IMR-90 (cell line): ENCODE data around the gene TANK. TPM values are rescaled to one million over a fixed set of nuclear protein-coding genes. Genes with fewer than 3 reads are reported as not detected.

Experiments
- ATAC-seq: fragments of 200-7000 bp; cut with Tn5 transposase; 2 replicates; pipeline ENCODE4 v1.9.1; 2020; ENCODE audit warnings: low read depth, mild to moderate bottlenecking, moderate library complexity
- BruUV-seq: library from RNA; stranded (reverse); fragments of 400-500 nt; replicated peaks from 2 replicates; lab custom pipeline; 2021; lab: Mats Ljungman, UMichigan
- CTCF ChIA-PET: fragments of 300-600 bp; formaldehyde crosslinking; extraction: SDS; loops from one replicate; lab custom pipeline; 2021; ENCODE audit warnings: antibody characterized with exemption; lab: Yijun Ruan, JAX
- POLR2A ChIA-PET: fragments of 300-600 bp; sonication (Branson Sonifier 250); formaldehyde crosslinking; loops from one replicate; lab custom pipeline; 2022; ENCODE audit warnings: antibody characterized with exemption; ENCODE audit not compliant: unreplicated experiment; lab: Charles Lee
- DNase-seq: peaks from one replicate; pipeline ENCODE4 v3.0.0; 2013
- H2AFZ ChIP-seq: replicated peaks from 2 replicates; pipeline ENCODE3; 2013; ENCODE audit warnings: low read length, mild to moderate bottlenecking; ENCODE audit not compliant: poor library complexity
- H2AK5ac ChIP-seq: 2 replicates; pipeline ENCODE4 v1.6.1; 2013; ENCODE audit warnings: low read depth, low read length, inconsistent platforms
- H2AK9ac ChIP-seq: replicated peaks from 2 replicates; pipeline ENCODE3; 2013; ENCODE audit warnings: mild to moderate bottlenecking, low read depth, low read length, moderate library complexity; ENCODE audit not compliant: poor library complexity
- H2BK120ac ChIP-seq: 2 replicates; pipeline ENCODE4 v1.6.1; 2013; ENCODE audit warnings: low read depth, low read length, inconsistent platforms
- H2BK15ac ChIP-seq: 3 replicates; pipeline ENCODE4 v1.6.1; 2013; ENCODE audit warnings: low read depth, low read length, inconsistent platforms
- H2BK20ac ChIP-seq: 2 replicates; pipeline ENCODE4 v1.6.1; 2013; ENCODE audit warnings: low read depth, mild to moderate bottlenecking, inconsistent platforms, low read length, moderate library complexity
- H2BK5ac ChIP-seq: 2 replicates; pipeline ENCODE4 v1.6.1; 2013; ENCODE audit warnings: mild to moderate bottlenecking, low read depth, low read length, inconsistent platforms; ENCODE audit not compliant: poor library complexity, severe bottlenecking
- H3K14ac ChIP-seq: replicated peaks from 2 replicates; pipeline ENCODE4 v1.6.1; 2013; ENCODE audit warnings: low read depth, low read length, inconsistent platforms
- H3K18ac ChIP-seq: 2 replicates; pipeline ENCODE4 v1.6.1; 2013; ENCODE audit warnings: low read depth, low read length, control low read depth
- H3K23ac ChIP-seq: 2 replicates; pipeline ENCODE4 v1.6.1; 2013; ENCODE audit warnings: low read depth, low read length, inconsistent platforms
- H3K27ac ChIP-seq: 2 replicates; pipeline ENCODE4 v1.5.1; 2013; ENCODE audit warnings: mild to moderate bottlenecking, control low read depth, low read length; ENCODE audit not compliant: insufficient read depth
- H3K27me3 ChIP-seq: 2 replicates; pipeline ENCODE4 v1.6.1; 2013; ENCODE audit warnings: low read length; ENCODE audit not compliant: control insufficient read depth, insufficient read depth
- H3K36me3 ChIP-seq: 2 replicates; pipeline ENCODE4 v1.6.1; 2013; ENCODE audit warnings: low read length, mixed read lengths; ENCODE audit not compliant: control insufficient read depth, insufficient read depth
- H3K4ac ChIP-seq: 2 replicates; pipeline ENCODE4 v1.6.1; 2013; ENCODE audit warnings: low read depth, low read length, inconsistent platforms
- H3K4me1 ChIP-seq: 2 replicates; pipeline ENCODE4 v1.6.1; 2013; ENCODE audit warnings: low read length, mixed read lengths; ENCODE audit not compliant: control insufficient read depth, insufficient read depth
- H3K4me2 ChIP-seq: 2 replicates; pipeline ENCODE4 v1.6.1; 2013; ENCODE audit warnings: low read depth, mild to moderate bottlenecking, control low read depth, low read length, moderate library complexity
- H3K4me3 ChIP-seq: 2 replicates; pipeline ENCODE4 v1.5.1; 2013; ENCODE audit warnings: low read depth, mild to moderate bottlenecking, control low read depth, low read length, moderate library complexity; ENCODE audit not compliant: insufficient read depth
- H3K56ac ChIP-seq: 2 replicates; pipeline ENCODE4 v1.6.1; 2013; ENCODE audit warnings: low read length, inconsistent platforms; ENCODE audit not compliant: insufficient read depth; ENCODE audit errors: extremely low read depth
- H3K79me1 ChIP-seq, 2 experiments: 2 replicates each; pipeline ENCODE4 v1.6.1; 2013; ENCODE audit warnings: low read length in 2 of 2, inconsistent platforms in 1 of 2, low read depth in 1 of 2
- H3K9ac ChIP-seq: 2 replicates; pipeline ENCODE4 v1.6.1; 2013; ENCODE audit warnings: low read depth, low read length, control low read depth
- H3K9me1 ChIP-seq: 2 replicates; pipeline ENCODE4 v1.6.1; 2013; ENCODE audit warnings: low read length, inconsistent platforms; ENCODE audit not compliant: insufficient read depth
- H3K9me3 ChIP-seq: 2 replicates; pipeline ENCODE4 v1.6.1; 2013; ENCODE audit warnings: low read length; ENCODE audit not compliant: control insufficient read depth, insufficient read depth
- H4K20me1 ChIP-seq: 2 replicates; pipeline ENCODE4 v1.6.1; 2013; ENCODE audit warnings: low read length, inconsistent platforms; ENCODE audit not compliant: insufficient read depth
- H4K5ac ChIP-seq: 2 replicates; pipeline ENCODE4 v1.6.1; 2013; ENCODE audit warnings: mild to moderate bottlenecking, low read depth, low read length, control low read depth
- H4K8ac ChIP-seq, 2 experiments: 2 replicates each; pipeline ENCODE4 v1.6.1; 2013; ENCODE audit warnings: low read depth in 2 of 2, low read length in 2 of 2, control low read depth in 1 of 2, inconsistent platforms in 1 of 2
- H4K91ac ChIP-seq: 2 replicates; pipeline ENCODE4 v1.6.1; 2013; ENCODE audit warnings: low read depth, low read length, inconsistent platforms; ENCODE audit not compliant: insufficient read depth
- CHD1 ChIP-seq: IDR thresholded peaks from 2 replicates; pipeline ENCODE4 v1.6.1; 2012; ENCODE audit warnings: low read depth, low read length, improper control_type of control experiment
- MAFK ChIP-seq: IDR thresholded peaks from 2 replicates; pipeline ENCODE4 v1.6.1; 2012; ENCODE audit warnings: low read depth, low read length, improper control_type of control experiment
- MXI1 ChIP-seq: IDR thresholded peaks from 2 replicates; pipeline ENCODE4 v1.6.1; 2012; ENCODE audit warnings: low read depth, mild to moderate bottlenecking, low read length, moderate library complexity, borderline replicate concordance
- NFE2L2 ChIP-seq: fragments of 150-350 bp; IDR thresholded peaks from 2 replicates; pipeline ENCODE4 v1.6.1; 2016; ENCODE audit warnings: low read depth, mild to moderate bottlenecking, low read length
- POLR2A ChIP-seq: IDR thresholded peaks from 2 replicates; pipeline ENCODE4 v1.6.1; 2012; ENCODE audit warnings: mild to moderate bottlenecking, low read depth, low read length
- RCOR1 ChIP-seq: IDR thresholded peaks from 2 replicates; pipeline ENCODE4 v1.6.1; 2012; ENCODE audit warnings: mild to moderate bottlenecking, low read length, improper control_type of control experiment; ENCODE audit not compliant: insufficient replicate concordance
- RFX5 ChIP-seq: IDR thresholded peaks from 2 replicates; pipeline ENCODE4 v1.8.0; 2012; ENCODE audit warnings: low read depth, mild to moderate bottlenecking, low read length, moderate library complexity
- SMC3 ChIP-seq: fragments of 150-350 bp; IDR thresholded peaks from 2 replicates; pipeline ENCODE4 v1.6.1; 2016; ENCODE audit warnings: low read depth, mild to moderate bottlenecking, antibody characterized with exemption, low read length, moderate library complexity
- WGBS, 2 experiments: methylation state at CpG; one replicate each; pipeline versions ENCODE4 v1.1.5 to v1.1.7; 2013; ENCODE audit warnings: missing lambda C conversion rate in 2 of 2; ENCODE audit not compliant: insufficient read length in 1 of 2; ENCODE audit errors: extremely low coverage in 2 of 2; 5-methylcytosine and 5-hydroxymethylcytosine counted together
- dilution Hi-C: fragments of 300-500 bp; cut with HindIII; formaldehyde crosslinking; loops from one replicate; pipeline ENCODE4 v1.14.3; 2018; ENCODE audit warnings: low sequenced_read_pairs; ENCODE audit not compliant: unreplicated experiment
- in situ Hi-C: fragments of 300-500 bp; cut with MboI; formaldehyde crosslinking; loops from 3 replicates; pipeline ENCODE4 v1.14.3; 2019; ENCODE audit warnings: low sequenced_read_pairs, inconsistent platforms, mixed read lengths
- intact Hi-C: fragments of 100-400 bp; cut with micrococcal nuclease; formaldehyde crosslinking; loops from 2 replicates; pipeline ENCODE4 v1.10.0; 2022
- polyA plus RNA-seq, 3 experiments: library from polyadenylated mRNA; depleted of rRNA; stranded (reverse); fragments of >200 nt; gene quantifications; 2 replicates each; pipeline ENCODE4 v1.2.3, GENCODE V29; 2012; ENCODE audit warnings: low replicate concordance in 1 of 3
- total RNA-seq: library from RNA; depleted of rRNA; stranded (reverse); fragments of >200 nt; gene quantifications from 2 replicates; pipeline ENCODE4 v1.2.3, GENCODE V29; 2012
- TF ChIP-seq, protein P1 (sequence below): fragments of 150-350 bp; IDR thresholded peaks from 2 replicates; pipeline ENCODE4 v1.6.1; 2017; ENCODE audit warnings: mild to moderate bottlenecking, antibody characterized with exemption, low read length, low read depth
- TF ChIP-seq, protein P2 (sequence below): conservative IDR thresholded peaks from 2 replicates; pipeline ENCODE4 v1.5.1; 2012; ENCODE audit warnings: mild to moderate bottlenecking, low read depth, low read length, improper control_type of control experiment
- TF ChIP-seq, protein P3 (sequence below): fragments of 150-350 bp; IDR thresholded peaks from 2 replicates; pipeline ENCODE4 v1.6.1; 2016; ENCODE audit warnings: low read depth, mild to moderate bottlenecking, low read length, moderate library complexity, borderline replicate concordance

The TANK gene
- total and polyA plus RNA-seq, 2 of the 4 experiments (the other 2 are of a cell fraction), result 25.4 to 41.9 TPM

DNA sequence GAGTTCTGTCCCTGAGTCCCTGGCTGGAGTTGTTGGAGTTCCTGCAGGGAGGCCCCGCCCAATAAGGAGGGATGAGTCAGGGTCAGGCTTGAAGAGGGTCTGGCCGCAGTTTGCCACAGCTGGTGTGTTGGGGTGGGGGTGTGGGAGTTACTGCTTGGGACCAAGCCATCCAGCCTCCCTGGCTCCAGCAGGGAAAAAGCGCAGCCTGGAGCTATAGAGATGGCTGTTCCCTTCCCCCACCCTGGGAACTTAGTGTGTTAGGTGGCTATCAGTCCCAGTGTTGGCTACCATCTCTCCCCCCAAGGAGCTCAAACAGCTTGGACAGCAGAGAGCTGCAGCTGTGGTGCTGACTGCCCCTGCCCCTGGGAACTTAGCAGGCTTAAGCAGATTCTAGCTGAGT lies 13.2 kb upstream of the TANK start:
- Histone ChIP-seq H4K5ac (no peak overlapping the region), H2BK5ac (no peak overlapping the region), H3K4me3 (no peak overlapping the region), H3K9me1 (no peaks in the 10 kb centered on the region), H3K23ac (no peak overlapping the region), H3K9ac (no peak overlapping the region), H2AK9ac (no peak overlapping the region), H4K8ac (no peak overlapping the region), H3K14ac (no peak overlapping the region), H2BK20ac (no peak overlapping the region), H3K27me3 (no peaks in the 10 kb centered on the region), H3K56ac (no peak overlapping the region), H2BK15ac (no peak overlapping the region), H2AK5ac (no peak overlapping the region), H3K27ac (no peak overlapping the region), H4K91ac (no peak overlapping the region), H3K4me2 (no peak overlapping the region), H3K18ac (no peak overlapping the region), H2BK120ac (no peak overlapping the region), H3K4ac (no peak overlapping the region), H3K79me1 (no peaks in the 10 kb centered on the region), H3K36me3 (no peaks in the 10 kb centered on the region), H2AFZ (no peak overlapping the region), H4K20me1 (no peaks in the 10 kb centered on the region), H3K4me1 (no peaks in the 10 kb centered on the region), H3K9me3 (0 out of 2 replicates have a peak, but pooled peaks cover 4% of the 10 kb centered on the region)
- ChIA-PET CTCF (interaction anchor here (0.6 kb wide), 1 partner anchor 439 kb away, joined by 3 read pairs; no protein-coding TSS in a partner anchor), POLR2A (no interaction called here)
- TF ChIP-seq, protein P1, sequence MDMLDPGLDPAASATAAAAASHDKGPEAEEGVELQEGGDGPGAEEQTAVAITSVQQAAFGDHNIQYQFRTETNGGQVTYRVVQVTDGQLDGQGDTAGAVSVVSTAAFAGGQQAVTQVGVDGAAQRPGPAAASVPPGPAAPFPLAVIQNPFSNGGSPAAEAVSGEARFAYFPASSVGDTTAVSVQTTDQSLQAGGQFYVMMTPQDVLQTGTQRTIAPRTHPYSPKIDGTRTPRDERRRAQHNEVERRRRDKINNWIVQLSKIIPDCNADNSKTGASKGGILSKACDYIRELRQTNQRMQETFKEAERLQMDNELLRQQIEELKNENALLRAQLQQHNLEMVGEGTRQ, result no peak
- TF ChIP-seq MXI1 (no peak), CHD1 (no peak), POLR2A (no peak), NFE2L2 (no peak), RCOR1 (no peak), RFX5 (no peak), SMC3 (no peak), MAFK (no peak)
- TF ChIP-seq, protein P2, sequence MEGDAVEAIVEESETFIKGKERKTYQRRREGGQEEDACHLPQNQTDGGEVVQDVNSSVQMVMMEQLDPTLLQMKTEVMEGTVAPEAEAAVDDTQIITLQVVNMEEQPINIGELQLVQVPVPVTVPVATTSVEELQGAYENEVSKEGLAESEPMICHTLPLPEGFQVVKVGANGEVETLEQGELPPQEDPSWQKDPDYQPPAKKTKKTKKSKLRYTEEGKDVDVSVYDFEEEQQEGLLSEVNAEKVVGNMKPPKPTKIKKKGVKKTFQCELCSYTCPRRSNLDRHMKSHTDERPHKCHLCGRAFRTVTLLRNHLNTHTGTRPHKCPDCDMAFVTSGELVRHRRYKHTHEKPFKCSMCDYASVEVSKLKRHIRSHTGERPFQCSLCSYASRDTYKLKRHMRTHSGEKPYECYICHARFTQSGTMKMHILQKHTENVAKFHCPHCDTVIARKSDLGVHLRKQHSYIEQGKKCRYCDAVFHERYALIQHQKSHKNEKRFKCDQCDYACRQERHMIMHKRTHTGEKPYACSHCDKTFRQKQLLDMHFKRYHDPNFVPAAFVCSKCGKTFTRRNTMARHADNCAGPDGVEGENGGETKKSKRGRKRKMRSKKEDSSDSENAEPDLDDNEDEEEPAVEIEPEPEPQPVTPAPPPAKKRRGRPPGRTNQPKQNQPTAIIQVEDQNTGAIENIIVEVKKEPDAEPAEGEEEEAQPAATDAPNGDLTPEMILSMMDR, result no peak
- TF ChIP-seq, protein P3, sequence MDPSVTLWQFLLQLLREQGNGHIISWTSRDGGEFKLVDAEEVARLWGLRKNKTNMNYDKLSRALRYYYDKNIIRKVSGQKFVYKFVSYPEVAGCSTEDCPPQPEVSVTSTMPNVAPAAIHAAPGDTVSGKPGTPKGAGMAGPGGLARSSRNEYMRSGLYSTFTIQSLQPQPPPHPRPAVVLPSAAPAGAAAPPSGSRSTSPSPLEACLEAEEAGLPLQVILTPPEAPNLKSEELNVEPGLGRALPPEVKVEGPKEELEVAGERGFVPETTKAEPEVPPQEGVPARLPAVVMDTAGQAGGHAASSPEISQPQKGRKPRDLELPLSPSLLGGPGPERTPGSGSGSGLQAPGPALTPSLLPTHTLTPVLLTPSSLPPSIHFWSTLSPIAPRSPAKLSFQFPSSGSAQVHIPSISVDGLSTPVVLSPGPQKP, result no peak
- DNase-seq, result no peak
- in situ Hi-C loops, result no loop called here
- intact Hi-C loops, result no loop called here
- WGBS, 2 experiments, result no CpG with 5 or more reads among the region's 3 CpGs
- BruUV-seq, result no TSS peak
- ATAC-seq, result no peak
- dilution Hi-C loops, result no loop called here
